Epidermal melanocyte (primary cell): ENCODE measurements around the gene CTNNBL1.

Source experiments
- DNase-seq: peaks from one replicate; pipeline ENCODE4 v3.0.0; 2011; ENCODE audit warnings: low spot score; ENCODE audit not compliant: insufficient read length

Gene CTNNBL1

GRCh38 chr20:37914672-37915433 is 221.0 kb downstream of the CTNNBL1 start:
- DNase-seq = no peak

GRCh38 chr20:37915434-37915787 is 221.6 kb downstream of the CTNNBL1 start:
- no peak for DNase-seq

- DNase-seq = no peak
Measured at GRCh38 chr20:37915800-37916570, 222.2 kb downstream of the CTNNBL1 start.

GRCh38 chr20:37917461-37917860 is 223.6 kb downstream of the CTNNBL1 start:
- DNase-seq = no peak

GRCh38 chr20:37918035-37918434 is 224.2 kb downstream of the CTNNBL1 start:
- no peak for DNase-seq

- no peak for DNase-seq
Measured at GRCh38 chr20:37919389-37920040, 225.7 kb downstream of the CTNNBL1 start.

- no peak for DNase-seq
Measured at GRCh38 chr20:37920270-37920669, 226.4 kb downstream of the CTNNBL1 start.

GRCh38 chr20:37920679-37921322 is 227.0 kb downstream of the CTNNBL1 start:
- DNase-seq = no peak

- DNase-seq = no peak
Measured at GRCh38 chr20:37921341-37921929, 227.6 kb downstream of the CTNNBL1 start.
